ENCODE data around the gene ESRP2. TPM values are rescaled to one million over a fixed set of nuclear protein-coding genes. Genes with fewer than 3 reads are reported as not detected.

Gene ESRP2
- total RNA-seq, 6 experiments from 2014 or later = 0.05 to 0.14 (median 0.10) TPM; not detected in 2

DNA sequence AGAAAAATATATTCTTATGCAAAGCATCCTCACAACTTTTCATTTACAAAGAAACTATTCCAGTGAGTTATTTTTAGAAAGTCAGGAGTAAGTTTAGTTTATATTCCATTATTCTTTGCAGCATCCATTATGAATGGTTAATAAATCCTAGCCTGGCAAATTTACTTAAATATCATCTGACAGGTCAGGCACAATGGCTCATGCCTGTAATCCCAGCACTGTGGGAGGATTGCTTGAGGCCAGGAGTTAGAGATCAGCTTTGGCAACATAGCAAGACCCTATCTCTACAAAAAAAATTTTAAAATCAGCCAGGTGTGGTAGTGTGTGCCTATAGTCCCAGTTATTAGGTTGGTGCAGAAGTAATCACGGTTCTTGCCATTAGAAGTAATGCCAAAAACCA lies 12.9 kb downstream of the ESRP2 start:
- Mint-ChIP-seq H3K4me3 (no peak overlapping the region), H3K9me3 (no peaks in the 10 kb centered on the region), H3K27ac (no peak overlapping the region), H3K4me1 (ENCODE audit: low read depth) (peaks cover 16% of the 10 kb centered on the region), H3K27me3 (ENCODE audit: insufficient read depth) (no peaks in the 10 kb centered on the region; the same call in 1 of the 2 replicates), H3K36me3 (ENCODE audit: low read depth) (no peaks in the 10 kb centered on the region)
- TF ChIP-seq, protein P1, sequence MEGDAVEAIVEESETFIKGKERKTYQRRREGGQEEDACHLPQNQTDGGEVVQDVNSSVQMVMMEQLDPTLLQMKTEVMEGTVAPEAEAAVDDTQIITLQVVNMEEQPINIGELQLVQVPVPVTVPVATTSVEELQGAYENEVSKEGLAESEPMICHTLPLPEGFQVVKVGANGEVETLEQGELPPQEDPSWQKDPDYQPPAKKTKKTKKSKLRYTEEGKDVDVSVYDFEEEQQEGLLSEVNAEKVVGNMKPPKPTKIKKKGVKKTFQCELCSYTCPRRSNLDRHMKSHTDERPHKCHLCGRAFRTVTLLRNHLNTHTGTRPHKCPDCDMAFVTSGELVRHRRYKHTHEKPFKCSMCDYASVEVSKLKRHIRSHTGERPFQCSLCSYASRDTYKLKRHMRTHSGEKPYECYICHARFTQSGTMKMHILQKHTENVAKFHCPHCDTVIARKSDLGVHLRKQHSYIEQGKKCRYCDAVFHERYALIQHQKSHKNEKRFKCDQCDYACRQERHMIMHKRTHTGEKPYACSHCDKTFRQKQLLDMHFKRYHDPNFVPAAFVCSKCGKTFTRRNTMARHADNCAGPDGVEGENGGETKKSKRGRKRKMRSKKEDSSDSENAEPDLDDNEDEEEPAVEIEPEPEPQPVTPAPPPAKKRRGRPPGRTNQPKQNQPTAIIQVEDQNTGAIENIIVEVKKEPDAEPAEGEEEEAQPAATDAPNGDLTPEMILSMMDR (IDR thresholded peaks at IDR 0.05) = no peak
- DNase-seq = no peak

- TF ChIP-seq, protein P1 (IDR thresholded peaks at IDR 0.05) = no peak
- Mint-ChIP-seq H3K27ac (no peak overlapping the region; the same call in 1 of the 2 replicates), H3K27me3 (ENCODE audit: insufficient read depth) (no peaks in the 10 kb centered on the region; the same call in 1 of the 2 replicates), H3K4me3 (no peak overlapping the region), H3K4me1 (ENCODE audit: low read depth) (0 out of 2 replicates have a peak, but pooled peaks cover 4% of the 10 kb centered on the region), H3K36me3 (ENCODE audit: low read depth) (no peaks in the 10 kb centered on the region), H3K9me3 (no peaks in the 10 kb centered on the region)
- no peak for DNase-seq
Measured at GRCh38 chr16:68219725-68220351, 16.1 kb downstream of the ESRP2 start.

- H3K36me3 Mint-ChIP-seq (ENCODE audit: low read depth) = no peaks in the 10 kb centered on the region
Measured at GRCh38 chr16:68217506-68217905, 18.4 kb downstream of the ESRP2 start.

GRCh38 chr16:68216240-68216639 lies 19.7 kb downstream of the ESRP2 start:
- no peak overlapping the region for H3K4me3 Mint-ChIP-seq
- TF ChIP-seq, protein P1 (IDR thresholded peaks at IDR 0.05) = no peak
- H3K4me1 Mint-ChIP-seq (ENCODE audit: low read depth) = 0 out of 2 replicates have a peak, but pooled peaks cover 4% of the 10 kb centered on the region
- no peak overlapping the region for H3K27ac Mint-ChIP-seq
- no peaks in the 10 kb centered on the region for H3K9me3 Mint-ChIP-seq
- no peaks in the 10 kb centered on the region for H3K36me3 Mint-ChIP-seq (ENCODE audit: low read depth)
- no peak for DNase-seq
- H3K27me3 Mint-ChIP-seq (ENCODE audit: insufficient read depth) = no peaks in the 10 kb centered on the region; the same call in 1 of the 2 replicates

More at GRCh38 chr16:68217506-68217905, 18.4 kb downstream of the ESRP2 start:
- no peaks in the 10 kb centered on the region for H3K9me3 Mint-ChIP-seq
- TF ChIP-seq, protein P1 (IDR thresholded peaks at IDR 0.05) = no peak
- H3K27ac Mint-ChIP-seq = no peak overlapping the region
- DNase-seq = no peak
- H3K4me3 Mint-ChIP-seq = no peak overlapping the region
- H3K27me3 Mint-ChIP-seq (ENCODE audit: insufficient read depth) = no peaks in the 10 kb centered on the region; the same call in 1 of the 2 replicates
- H3K4me1 Mint-ChIP-seq (ENCODE audit: low read depth) = 0 out of 2 replicates have a peak, but pooled peaks cover 4% of the 10 kb centered on the region

GRCh38 chr16:68215302-68215701 lies 20.6 kb downstream of the ESRP2 start:
- Mint-ChIP-seq H3K27me3 (ENCODE audit: insufficient read depth) (no peaks in the 10 kb centered on the region; the same call in 1 of the 2 replicates), H3K36me3 (ENCODE audit: low read depth) (no peaks in the 10 kb centered on the region), H3K9me3 (no peaks in the 10 kb centered on the region), H3K4me1 (ENCODE audit: low read depth) (0 out of 2 replicates have a peak, but pooled peaks cover 4% of the 10 kb centered on the region), H3K4me3 (no peak overlapping the region), H3K27ac (no peak overlapping the region)
- TF ChIP-seq, protein P1 (IDR thresholded peaks at IDR 0.05) = no peak
- DNase-seq = no peak

All from HFFc6 (cell line).